CD4-positive, alpha-beta memory T cell (primary cell): ENCODE measurements around the gene CPLANE2. TPM values are rescaled to one million over a fixed set of nuclear protein-coding genes. Genes with fewer than 3 reads are reported as not detected.
"Not testable (repeated sequence)": the region's sequence is repeated elsewhere in the genome, so short reads cannot be mapped to it uniquely, and the experiment has no call there.

Experiments
- CTCF ChIA-PET: fragments of 350-600 bp; sonication (Branson Sonifier 250); formaldehyde crosslinking; loops from one replicate; lab custom pipeline; 2021; ENCODE audit warnings: inconsistent platforms; ENCODE audit not compliant: partially characterized antibody; lab: Charles Lee
- POLR2A ChIA-PET: fragments of 350-600 bp; sonication (Branson Sonifier 250); formaldehyde crosslinking; loops from one replicate; lab custom pipeline; 2021; ENCODE audit not compliant: partially characterized antibody; lab: Charles Lee
- DNase-seq, 5 donors: peaks; one replicate each; pipeline versions ENCODE4 v3.0.0 to v3.0.0-alpha.2; 2020 to 2022; ENCODE audit warnings: mixed read lengths in 1 of 5
- H3K27ac ChIP-seq: one replicate; pipeline ENCODE4 v1.7.0; 2013; ENCODE audit warnings: low read depth, low read length
- H3K27me3 ChIP-seq: 2 replicates; pipeline ENCODE4 v1.7.0; 2013; ENCODE audit warnings: mild to moderate bottlenecking, low read length, moderate library complexity; ENCODE audit not compliant: insufficient read depth
- H3K36me3 ChIP-seq: 2 replicates; pipeline ENCODE4 v1.7.0; 2013; ENCODE audit warnings: mild to moderate bottlenecking, low read length, moderate library complexity; ENCODE audit not compliant: insufficient read depth
- H3K4me1 ChIP-seq: 2 replicates; pipeline ENCODE4 v1.7.0; 2013; ENCODE audit warnings: mild to moderate bottlenecking, low read length, moderate library complexity; ENCODE audit not compliant: insufficient read depth
- H3K4me3 ChIP-seq, 2 donors: one replicate each; pipeline ENCODE4 v1.7.0; 2013; ENCODE audit warnings: low read length in 2 of 2, mild to moderate bottlenecking in 1 of 2
- H3K9me3 ChIP-seq, 2 donors: one replicate each; pipeline ENCODE4 v1.7.0; 2013; ENCODE audit warnings: low read length in 2 of 2, control low read depth in 1 of 2; ENCODE audit not compliant: control insufficient read depth in 1 of 2
- H3K27ac Mint-ChIP-seq, 7 donors: one replicate each; pipeline ENCODE4 v1.8.0; 2020 to 2021; ENCODE audit warnings: mixed read lengths in 7 of 7, mild to moderate bottlenecking in 6 of 7, inconsistent platforms in 3 of 7, moderate library complexity in 3 of 7
- H3K27me3 Mint-ChIP-seq, 2 donors: one replicate each; pipeline ENCODE4 v1.8.0; 2020 to 2021; ENCODE audit warnings: mixed read lengths in 2 of 2
- H3K36me3 Mint-ChIP-seq, 2 donors: one replicate each; pipeline ENCODE4 v1.8.0; 2020 to 2021; ENCODE audit warnings: mixed read lengths in 2 of 2, inconsistent platforms in 1 of 2, mild to moderate bottlenecking in 1 of 2
- H3K4me1 Mint-ChIP-seq, 4 donors: one replicate each; pipeline ENCODE4 v1.8.0; 2020 to 2021; ENCODE audit warnings: mixed read lengths in 4 of 4, mild to moderate bottlenecking in 1 of 4
- H3K4me3 Mint-ChIP-seq, 8 donors: one replicate each; pipeline ENCODE4 v1.8.0; 2020 to 2021; ENCODE audit warnings: mixed read lengths in 8 of 8, mild to moderate bottlenecking in 7 of 8, moderate library complexity in 6 of 8, inconsistent platforms in 3 of 8
- H3K9me3 Mint-ChIP-seq, 8 donors: one replicate each; pipeline ENCODE4 v1.8.0; 2020 to 2021; ENCODE audit warnings: mixed read lengths in 8 of 8, mild to moderate bottlenecking in 5 of 8, inconsistent platforms in 3 of 8, moderate library complexity in 1 of 8
- intact Hi-C: fragments of 100-400 bp; cut with micrococcal nuclease; formaldehyde crosslinking; loops from one replicate; pipeline ENCODE4 v1.15.1; 2023
- polyA plus RNA-seq, 2 donors: library from polyadenylated mRNA; unstranded; fragments of 300-500 nt; fragmentation: Illumina TruSeq; gene quantifications; one replicate each; pipeline ENCODE4 v1.2.3, GENCODE V29; 2021
- total RNA-seq, 2 experiments: library from RNA; stranded (reverse); gene quantifications; one replicate each; pipeline ENCODE4 v1.2.3, GENCODE V29; 2021

Gene CPLANE2
- total and polyA plus RNA-seq, 4 experiments from 2014 or later: 2.4 to 13.6 (median 7.5) TPM

- Mint-ChIP-seq H3K27me3 (peaks cover 11 to 21% of the 10 kb centered on the region in 2 donors), H3K4me1 (peaks cover 1 to 19% (median 4%) of the 10 kb centered on the region in 4 donors)
- POLR2A ChIA-PET: interaction anchor here (0.7 kb wide), 1 partner anchor 352 kb away, joined by 3 read pairs; no protein-coding TSS in a partner anchor
- H3K36me3 Mint-ChIP-seq, intact Hi-C loops, H3K4me3 Mint-ChIP-seq, H3K9me3 ChIP-seq, H3K9me3 Mint-ChIP-seq, H3K4me1 ChIP-seq, H3K27ac ChIP-seq, H3K36me3 ChIP-seq, H3K4me3 ChIP-seq, H3K27ac Mint-ChIP-seq, H3K27me3 ChIP-seq, DNase-seq: not testable (repeated sequence)
- CTCF ChIA-PET: interaction anchor here (1.2 kb wide), 1 partner anchor 145 kb away, joined by 3 read pairs; no protein-coding TSS in a partner anchor
Measured at GRCh38 chr1:16222716-16223115, 14.3 kb downstream of the CPLANE2 start.

GRCh38 chr1:16221499-16221898 lies 15.5 kb downstream of the CPLANE2 start:
- Mint-ChIP-seq H3K36me3 (peaks cover 0 to 3% of the 10 kb centered on the region in 2 donors), H3K4me1 (peaks cover 4 to 31% (median 9%) of the 10 kb centered on the region in 4 donors), H3K4me3 (no peak overlapping the region), H3K9me3 (peaks cover 0 to 5% (median 0%) of the 10 kb centered on the region in 8 donors), H3K27ac (peak overlapping the region in 1 of 7 donors; percentile 2), H3K27me3 (peaks cover 7 to 16% of the 10 kb centered on the region in 2 donors)
- Histone ChIP-seq H3K4me3 (no peak overlapping the region), H3K27me3 (no peaks in the 10 kb centered on the region), H3K4me1 (peaks cover 12% of the 10 kb centered on the region), H3K36me3 (no peaks in the 10 kb centered on the region), H3K9me3 (no peaks in the 10 kb centered on the region), H3K27ac (no peak overlapping the region)
- DNase-seq: no peak
- POLR2A ChIA-PET: interaction anchor here (1.0 kb wide), 1 partner anchor 14 kb away, joined by 3 read pairs; no protein-coding TSS in a partner anchor
- intact Hi-C loops: no loop called here
- CTCF ChIA-PET: no interaction called here

DNA sequence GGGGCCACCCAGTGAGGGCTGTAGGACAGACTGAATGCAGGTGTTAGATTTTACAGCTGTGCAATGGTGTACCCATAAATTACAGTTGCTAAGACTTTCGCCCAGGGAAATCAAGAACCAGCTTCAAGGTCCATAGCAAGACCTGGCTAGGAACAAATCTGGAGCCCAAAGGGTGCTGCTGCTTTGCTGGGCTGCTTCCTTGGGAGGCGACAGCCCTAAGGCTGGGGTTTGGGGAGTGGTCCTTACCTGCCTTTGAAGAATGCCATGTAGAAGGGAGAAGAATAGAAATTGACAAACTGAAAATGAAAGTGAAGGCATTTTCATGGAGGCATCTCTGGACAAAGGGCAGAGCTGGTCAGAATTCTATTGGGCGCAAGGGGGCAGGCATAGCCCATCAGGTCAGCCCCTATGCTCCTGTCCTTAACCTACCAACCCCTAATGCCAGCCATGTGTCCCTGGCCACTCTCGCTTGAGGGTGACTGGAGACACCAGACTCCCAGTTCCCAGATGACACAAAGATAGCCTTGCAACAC lies 16.9 kb downstream of the CPLANE2 start:
- no peak overlapping the region for H3K4me3 ChIP-seq
- POLR2A ChIA-PET: interaction anchor here (4.7 kb wide), 1 partner anchor 13 kb away, joined by 42 read pairs; no protein-coding TSS in a partner anchor
- Mint-ChIP-seq H3K27ac (peak overlapping the region in 4 of 7 donors; percentile 57 to 86 (median 68)), H3K36me3 (peaks cover 0 to 3% of the 10 kb centered on the region in 2 donors), H3K4me3 (no peak overlapping the region), H3K27me3 (peaks cover 2 to 9% of the 10 kb centered on the region in 2 donors), H3K4me1 (peaks cover 5 to 40% (median 16%) of the 10 kb centered on the region in 4 donors), H3K9me3 (no peaks in the 10 kb centered on the region)
- intact Hi-C loops: no loop called here
- H3K36me3 ChIP-seq: no peaks in the 10 kb centered on the region
- H3K27ac ChIP-seq: no peak overlapping the region
- no peaks in the 10 kb centered on the region for H3K27me3 ChIP-seq
- no peak for DNase-seq
- H3K4me1 ChIP-seq: peaks cover 19% of the 10 kb centered on the region
- CTCF ChIA-PET: interaction anchor here (2.1 kb wide), 1 partner anchor 18 kb away, joined by 5 read pairs; the partner anchor contains the start of gene CPLANE2
- H3K9me3 ChIP-seq: no peaks in the 10 kb centered on the region

DNA sequence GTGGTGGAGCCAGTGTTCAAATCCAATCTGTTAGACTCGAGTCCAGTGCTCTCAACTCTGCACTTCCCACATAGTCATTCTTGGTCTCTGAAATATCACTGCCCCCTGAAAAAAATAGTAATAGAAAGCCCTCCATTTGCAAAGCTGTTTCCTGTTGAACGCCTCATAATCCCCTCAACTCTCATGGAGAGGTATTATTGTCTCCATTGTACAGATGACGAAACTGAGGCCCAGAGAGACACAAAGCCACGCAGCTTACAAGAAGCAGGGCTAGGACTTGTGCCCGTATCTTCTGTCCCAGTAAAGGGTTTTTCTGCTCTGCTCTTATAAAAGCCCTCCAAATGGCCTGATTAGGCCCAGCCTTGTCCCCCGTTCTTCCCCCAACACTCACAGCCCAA lies 18.3 kb downstream of the CPLANE2 start:
- no peaks in the 10 kb centered on the region for H3K36me3 ChIP-seq
- no peak overlapping the region for H3K27ac ChIP-seq
- CTCF ChIA-PET: interaction anchor here (2.1 kb wide), 1 partner anchor 19 kb away, joined by 5 read pairs; the partner anchor contains the start of gene CPLANE2
- Mint-ChIP-seq H3K4me1 (peaks cover 5 to 40% (median 16%) of the 10 kb centered on the region in 4 donors), H3K27me3 (peaks cover 0 to 2% of the 10 kb centered on the region in 2 donors), H3K27ac (peak overlapping the region in 6 of 7 donors; percentile 43 to 90 (median 71)), H3K36me3 (no peaks in the 10 kb centered on the region), H3K9me3 (no peaks in the 10 kb centered on the region), H3K4me3 (peak overlapping the region in 5 of 8 donors; percentile 9 to 72 (median 41))
- POLR2A ChIA-PET: interaction anchor here (3.8 to 4.7 kb wide), 2 partner anchors 12 to 18 kb away, joined by 27 to 42 read pairs; partner anchors contain the start of gene CPLANE2
- H3K4me1 ChIP-seq: peaks cover 19% of the 10 kb centered on the region
- no peaks in the 10 kb centered on the region for H3K9me3 ChIP-seq
- no peaks in the 10 kb centered on the region for H3K27me3 ChIP-seq
- intact Hi-C loops: no loop called here
- no peak for DNase-seq
- no peak overlapping the region for H3K4me3 ChIP-seq

DNA sequence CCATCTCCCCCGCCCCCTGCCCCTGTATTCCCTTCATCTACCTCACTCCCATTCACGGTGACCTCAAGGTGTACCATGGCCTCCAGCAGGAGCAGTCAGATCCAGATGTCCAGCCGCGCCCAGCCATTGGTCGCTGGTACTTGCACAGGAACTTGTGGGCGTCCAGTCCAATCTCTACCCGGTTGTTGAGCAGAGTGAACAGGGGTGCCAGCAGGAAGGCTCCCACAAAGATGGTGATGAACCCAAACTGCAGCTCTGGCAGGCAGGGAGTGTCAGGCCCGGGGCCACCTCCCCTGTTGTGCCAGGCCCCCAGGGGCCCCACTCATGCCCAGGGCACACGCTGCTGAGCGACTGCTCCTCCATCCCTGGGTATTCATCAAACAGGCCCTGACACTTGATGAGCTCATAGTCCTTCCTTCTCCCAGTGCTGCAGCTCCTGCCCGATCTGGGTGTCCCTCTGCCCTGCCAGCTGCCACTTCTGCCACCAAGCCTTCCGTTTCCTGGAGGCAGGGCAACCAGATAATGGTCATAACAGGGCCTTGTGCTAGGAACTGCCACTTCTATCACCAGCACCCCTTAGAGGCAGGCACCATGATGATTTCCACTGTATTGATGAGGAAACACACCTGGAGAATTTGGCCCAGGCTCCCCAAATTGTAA lies 18.8 kb downstream of the CPLANE2 start:
- CTCF ChIA-PET: interaction anchor here (1.0 to 2.1 kb wide), 5 partner anchors 18 to 145 kb away, joined by 3 to 6 read pairs (median 3); partner anchors contain the start of gene CPLANE2
- no peak for DNase-seq
- H3K27ac ChIP-seq: peak overlapping the region; percentile 30
- H3K9me3 Mint-ChIP-seq: no peaks in the 10 kb centered on the region
- peaks cover 0 to 2% of the 10 kb centered on the region in 2 donors for H3K27me3 Mint-ChIP-seq
- H3K27me3 ChIP-seq: no peaks in the 10 kb centered on the region
- H3K36me3 ChIP-seq: no peaks in the 10 kb centered on the region
- no peaks in the 10 kb centered on the region for H3K36me3 Mint-ChIP-seq
- intact Hi-C loops: no loop called here
- H3K4me3 ChIP-seq: no peak overlapping the region
- no peaks in the 10 kb centered on the region for H3K9me3 ChIP-seq
- peak overlapping the region in 6 of 7 donors; percentile 49 to 90 (median 78) for H3K27ac Mint-ChIP-seq
- peaks cover 5 to 40% (median 16%) of the 10 kb centered on the region in 4 donors for H3K4me1 Mint-ChIP-seq
- POLR2A ChIA-PET: interaction anchor here (0.6 to 4.7 kb wide), 7 partner anchors 11 to 687 kb away, joined by 3 to 42 read pairs (median 4); partner anchors contain the start of genes CPLANE2 and EPHA2
- H3K4me1 ChIP-seq: peaks cover 19% of the 10 kb centered on the region
- peak overlapping the region in 6 of 8 donors; percentile 41 to 90 (median 68) for H3K4me3 Mint-ChIP-seq

GRCh38 chr1:16217061-16217785 lies 19.8 kb downstream of the CPLANE2 start:
- POLR2A ChIA-PET: interaction anchor here (0.6 to 4.7 kb wide), 13 partner anchors 10 to 688 kb away, joined by 3 to 42 read pairs (median 4); partner anchors contain the start of genes CPLANE2, EPHA2 and SZRD1
- intact Hi-C loops: loop anchor here (1.0 kb wide), 2 partner anchors 11 to 20 kb away; partner anchors contain the start of gene CPLANE2

More at GRCh38 chr1:16217061-16217785, 19.8 kb downstream of the CPLANE2 start:
- peak; percentile 88 to 94 (median 90) for DNase-seq
- Mint-ChIP-seq H3K4me3 (peak overlapping the region; percentile 84 to 91 (median 88)), H3K9me3 (no peaks in the 10 kb centered on the region), H3K27me3 (peaks cover 0 to 2% of the 10 kb centered on the region in 2 donors), H3K36me3 (no peaks in the 10 kb centered on the region), H3K4me1 (peaks cover 5 to 40% (median 16%) of the 10 kb centered on the region in 4 donors), H3K27ac (peak overlapping the region; percentile 68 to 91 (median 86))
- H3K27me3 ChIP-seq: no peaks in the 10 kb centered on the region
- no peaks in the 10 kb centered on the region for H3K36me3 ChIP-seq
- CTCF ChIA-PET: interaction anchor here (0.9 to 1.8 kb wide), 7 partner anchors 12 to 145 kb away, joined by 3 to 7 read pairs (median 3); no protein-coding TSS in a partner anchor
- no peaks in the 10 kb centered on the region for H3K9me3 ChIP-seq
- peaks cover 19% of the 10 kb centered on the region for H3K4me1 ChIP-seq
- peak overlapping the region; percentile 61 to 72 for H3K4me3 ChIP-seq
- peak overlapping the region; percentile 30 for H3K27ac ChIP-seq
